Left lung (tissue), 10 donors: Measurements from ENCODE around the gene AQP5. TPM values are rescaled to one million over a fixed set of nuclear protein-coding genes. Genes with fewer than 3 reads are reported as not detected.

Experiments
- ATAC-seq: fragments of 200-7000 bp; cut with Tn5 transposase; one replicate; pipeline ENCODE4 v1.9.1; 2020; ENCODE audit warnings: moderate library complexity
- DNase-seq, 4 donors: peaks; one replicate each; pipeline ENCODE4 v3.0.0-alpha.2; 2013 to 2020
- H3K27ac ChIP-seq, 2 donors: fragments of 200-600 bp; sonication (generic) in 1 of 2; one replicate each; pipeline versions ENCODE4 v1.5.0 to v1.8.0; 2020 to 2021
- H3K27me3 ChIP-seq, 2 donors: fragments of 200-600 bp; sonication (generic) in 1 of 2; one replicate each; pipeline versions ENCODE4 v1.5.0 to v1.8.0; 2020 to 2021
- H3K36me3 ChIP-seq, 2 donors: fragments of 200-600 bp; sonication (generic) in 1 of 2; one replicate each; pipeline versions ENCODE4 v1.5.0 to v1.8.0; 2020 to 2021
- H3K4me1 ChIP-seq, 2 donors: fragments of 200-600 bp; one replicate each; pipeline ENCODE4 v1.8.0; 2021
- H3K4me3 ChIP-seq, 2 donors: fragments of 200-600 bp; sonication (generic) in 1 of 2; one replicate each; pipeline versions ENCODE4 v1.5.0 to v1.8.0; 2020 to 2021; ENCODE audit warnings: mild to moderate bottlenecking in 1 of 2
- H3K9me3 ChIP-seq, 2 donors: fragments of 200-600 bp; sonication (generic) in 1 of 2; one replicate each; pipeline versions ENCODE4 v1.5.0 to v1.8.0; 2020 to 2021
- CTCF ChIP-seq, 2 donors: fragments of 200-600 bp; sonication (generic) in 1 of 2; IDR thresholded peaks; one replicate each; pipeline versions ENCODE4 v1.5.0 to v1.8.0; 2021; ENCODE audit warnings: antibody characterized with exemption in 2 of 2
- intact Hi-C, 2 donors: fragments of 100-400 bp; cut with DNase I; formaldehyde crosslinking; loops; one replicate each; pipeline versions ENCODE4 v1.11.2 to v1.14.2; 2022
- polyA plus RNA-seq, 6 donors: library from polyadenylated mRNA; unstranded; fragments of 120-200 nt; gene quantifications; one replicate each; pipeline ENCODE4 v1.2.1, GENCODE V29; 2013; ENCODE audit not compliant: insufficient read length in 6 of 6
- total RNA-seq, 2 donors: library from RNA; stranded (reverse); fragmentation: NEBNext Ultra II Directional; extraction: Animal tissue kit (Norgen Biotek cat#: 25700); gene quantifications; one replicate each; pipeline ENCODE4 v1.2.1, GENCODE V29; 2021
- donor health status: DM: no; HTN: yes; CAD: no.
- donor health status: DM: no; HTN: no; CAD: no.

The AQP5 gene
- total and polyA plus RNA-seq, 8 donors, result 3.8 to 10.0 (median 7.1) TPM

GRCh38 chr12:49925433-49926204 is 36.1 kb upstream of the AQP5 start:
- peaks cover 0 to 2% of the 10 kb centered on the region in 2 donors for H3K4me1 ChIP-seq
- no peaks in the 10 kb centered on the region for H3K9me3 ChIP-seq
- H3K4me3 ChIP-seq, result no peak overlapping the region
- DNase-seq (peak in 1 of 4 donors; percentile 30), ATAC-seq (no peak)
- no peaks in the 10 kb centered on the region for H3K27me3 ChIP-seq
- intact Hi-C loops, result no loop called here
- no peak for TF ChIP-seq CTCF (IDR thresholded peaks at IDR 0.05)
- H3K27ac ChIP-seq, result no peak overlapping the region
- H3K36me3 ChIP-seq, result no peaks in the 10 kb centered on the region

GRCh38 chr12:49928471-49928870 is 33.2 kb upstream of the AQP5 start:
- Histone ChIP-seq H3K27me3 (no peaks in the 10 kb centered on the region), H3K4me1 (no peaks in the 10 kb centered on the region), H3K27ac (no peak overlapping the region), H3K9me3 (no peaks in the 10 kb centered on the region), H3K36me3 (no peaks in the 10 kb centered on the region), H3K4me3 (no peak overlapping the region)
- ATAC-seq (no peak), DNase-seq (peak in 1 of 4 donors; percentile 23)
- no peak for TF ChIP-seq CTCF (IDR thresholded peaks at IDR 0.05)
- intact Hi-C loops, result no loop called here

- Histone ChIP-seq H3K36me3 (no peaks in the 10 kb centered on the region), H3K27ac (no peak overlapping the region), H3K27me3 (no peaks in the 10 kb centered on the region), H3K4me1 (no peaks in the 10 kb centered on the region), H3K4me3 (no peak overlapping the region), H3K9me3 (no peaks in the 10 kb centered on the region)
- ATAC-seq (no peak), DNase-seq (peak in 1 of 4 donors; percentile 34)
- intact Hi-C loops, result no loop called here
- TF ChIP-seq CTCF (IDR thresholded peaks at IDR 0.05), result no peak
Measured at GRCh38 chr12:49929581-49929980, 32.1 kb upstream of the AQP5 start.

- DNase-seq, result no peak
- peak; percentile 34 for ATAC-seq
- Histone ChIP-seq H3K27me3 (no peaks in the 10 kb centered on the region), H3K4me1 (no peaks in the 10 kb centered on the region), H3K4me3 (no peak overlapping the region), H3K9me3 (no peaks in the 10 kb centered on the region), H3K36me3 (no peaks in the 10 kb centered on the region), H3K27ac (no peak overlapping the region)
- intact Hi-C loops, result no loop called here
- TF ChIP-seq CTCF (IDR thresholded peaks at IDR 0.05), result no peak
Measured at GRCh38 chr12:49930515-49931288, 31.0 kb upstream of the AQP5 start.

- no peaks in the 10 kb centered on the region for H3K9me3 ChIP-seq
- H3K4me3 ChIP-seq, result no peak overlapping the region
- H3K36me3 ChIP-seq, result no peaks in the 10 kb centered on the region
- ATAC-seq (no peak), DNase-seq (peak in 1 of 4 donors; percentile 51)
- no peak overlapping the region for H3K27ac ChIP-seq
- intact Hi-C loops, result no loop called here
- H3K4me1 ChIP-seq, result no peaks in the 10 kb centered on the region
- no peaks in the 10 kb centered on the region for H3K27me3 ChIP-seq
- TF ChIP-seq CTCF (IDR thresholded peaks at IDR 0.05), result no peak
Measured at GRCh38 chr12:49932023-49932422, 29.6 kb upstream of the AQP5 start.
